NCI-H82 treated with DMSO at 0.1 percent for 48 hours (cell line): ENCODE measurements around the gene ACER3.
"Not testable (repeated sequence)": the region's sequence is repeated elsewhere in the genome, so short reads cannot be mapped to it uniquely, and the experiment has no call there.

Experiments used
- DNase-seq: peaks from one replicate; lab custom pipeline; 2025; ENCODE audit not compliant: unreplicated experiment; lab: John Stamatoyannopoulos, UW

ACER3 gene

DNA sequence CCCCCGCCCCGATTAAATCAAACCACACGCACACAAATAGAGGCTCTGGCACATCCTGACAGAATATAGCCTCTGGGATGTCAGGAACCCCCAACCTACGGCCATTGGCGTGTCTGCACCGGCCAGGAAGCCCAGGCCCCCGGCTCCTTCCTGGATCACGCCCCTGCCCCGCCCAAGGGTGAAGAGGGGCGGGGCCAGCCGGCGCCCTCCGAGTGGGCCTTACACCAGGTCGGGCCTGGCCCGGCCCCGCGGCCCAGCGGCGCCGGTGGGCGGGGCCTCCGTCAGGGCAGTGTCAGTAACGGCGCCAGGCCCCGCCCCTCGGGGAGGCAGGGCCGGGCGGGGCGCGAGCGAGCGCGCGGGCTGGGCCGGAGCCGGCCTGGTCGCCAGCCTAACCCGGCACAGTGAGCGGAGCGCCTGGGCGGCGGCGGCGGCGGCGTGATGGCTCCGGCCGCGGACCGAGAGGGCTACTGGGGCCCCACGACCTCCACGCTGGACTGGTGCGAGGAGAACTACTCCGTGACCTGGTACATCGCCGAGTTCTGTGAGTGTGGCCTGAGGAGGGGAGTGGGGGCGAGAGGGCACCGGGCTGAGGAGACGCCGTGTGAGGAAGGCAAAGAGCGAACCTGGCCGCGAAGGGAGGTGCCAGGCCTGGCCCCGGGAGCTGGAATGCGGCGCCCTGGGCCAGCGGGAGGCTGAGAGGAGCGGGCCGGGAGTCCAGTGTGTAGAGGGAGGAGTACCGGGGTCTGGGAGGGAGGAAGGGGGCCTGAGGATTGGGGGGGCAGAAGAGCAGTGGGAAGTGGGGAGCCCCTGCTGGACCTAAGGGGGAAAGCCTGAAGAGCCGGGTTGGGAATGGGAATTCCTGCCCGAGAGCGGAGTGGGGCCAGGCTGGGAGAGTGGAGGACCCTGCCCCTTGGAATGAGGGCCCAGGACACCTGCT is at the start of gene ACER3:
ACER3 (plus strand) TSS at position 380 of the 937 bp plus-strand sequence; CDS start at position 439, 59 bp downstream.
- peak; percentile 58 for DNase-seq

DNA sequence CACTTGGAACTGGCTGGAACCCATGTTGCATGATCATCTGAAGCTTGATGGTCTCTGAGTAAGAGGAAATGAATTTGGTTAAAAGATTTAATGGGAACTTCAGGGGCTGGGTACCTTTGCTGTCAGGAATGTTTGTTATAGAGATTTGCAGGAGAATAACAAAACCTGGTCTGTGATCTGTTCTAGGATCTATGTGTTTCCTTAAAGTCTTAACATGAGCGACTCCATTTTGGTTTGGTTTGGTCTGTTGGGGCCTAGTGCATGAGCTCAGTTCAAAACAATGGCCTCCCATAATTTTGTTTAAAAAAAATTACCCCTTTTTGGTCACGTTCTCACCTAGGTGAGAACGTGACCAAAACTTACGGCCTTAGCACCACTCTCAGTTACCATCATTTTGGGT is 49.5 kb upstream of the ACER3 start:
- DNase-seq, result no peak

DNA sequence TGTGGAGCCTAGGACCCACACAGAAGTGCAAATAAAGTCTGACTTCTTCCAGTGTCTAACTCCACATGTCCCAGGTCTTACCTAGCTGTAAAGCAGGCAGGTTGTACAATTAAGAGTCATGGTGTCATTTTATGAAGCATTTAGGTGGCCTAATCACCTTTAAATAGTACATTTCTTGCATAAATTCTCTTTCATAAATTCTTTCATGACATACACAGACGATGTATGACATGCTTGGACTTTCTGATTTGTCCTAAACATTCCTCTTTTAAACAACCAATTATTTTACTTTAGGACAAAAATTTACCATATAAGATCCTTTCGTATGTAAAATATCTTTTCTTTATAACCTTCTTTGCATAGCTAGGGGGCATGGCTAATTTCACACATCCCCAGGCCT is 46.3 kb upstream of the ACER3 start:
- no peak for DNase-seq

DNA sequence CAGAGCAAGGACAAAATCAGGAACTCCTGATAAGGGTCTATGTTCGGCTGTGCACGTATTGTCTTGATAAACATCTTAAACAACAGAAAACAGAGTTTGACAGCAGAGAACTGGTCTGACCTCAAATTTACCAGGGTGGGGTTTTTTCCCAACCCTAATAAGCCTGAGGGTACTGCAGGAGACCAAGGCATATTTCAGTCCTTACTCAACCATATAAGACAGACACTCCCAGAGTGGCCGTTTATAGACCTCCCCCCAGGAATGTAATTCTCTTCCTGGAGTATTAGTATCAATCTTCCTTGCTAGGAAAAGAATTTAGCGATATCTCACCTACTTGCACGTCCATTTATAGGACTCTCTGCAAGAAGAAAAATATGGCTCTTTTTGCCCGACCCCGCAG is 45.0 kb upstream of the ACER3 start:
- DNase-seq, result not testable (repeated sequence)

DNA sequence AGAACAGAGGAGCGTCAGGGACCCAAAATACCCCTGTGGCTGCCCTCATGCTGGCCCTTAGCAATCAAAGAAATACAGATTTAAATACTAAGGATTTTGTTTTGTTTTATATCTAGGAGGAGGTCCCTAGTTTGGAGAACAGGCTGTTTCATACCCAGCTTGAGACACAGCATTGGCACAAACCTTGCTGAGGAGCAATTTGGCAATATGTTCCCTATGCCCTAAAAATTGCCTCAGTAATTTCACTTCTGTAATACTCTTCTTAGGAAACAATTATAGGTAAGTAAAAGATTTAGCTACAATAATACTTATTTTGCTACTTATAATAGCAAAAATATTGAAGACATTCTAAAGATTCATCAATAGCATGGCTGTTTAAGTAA is 40.5 kb upstream of the ACER3 start:
- DNase-seq, result no peak

DNA sequence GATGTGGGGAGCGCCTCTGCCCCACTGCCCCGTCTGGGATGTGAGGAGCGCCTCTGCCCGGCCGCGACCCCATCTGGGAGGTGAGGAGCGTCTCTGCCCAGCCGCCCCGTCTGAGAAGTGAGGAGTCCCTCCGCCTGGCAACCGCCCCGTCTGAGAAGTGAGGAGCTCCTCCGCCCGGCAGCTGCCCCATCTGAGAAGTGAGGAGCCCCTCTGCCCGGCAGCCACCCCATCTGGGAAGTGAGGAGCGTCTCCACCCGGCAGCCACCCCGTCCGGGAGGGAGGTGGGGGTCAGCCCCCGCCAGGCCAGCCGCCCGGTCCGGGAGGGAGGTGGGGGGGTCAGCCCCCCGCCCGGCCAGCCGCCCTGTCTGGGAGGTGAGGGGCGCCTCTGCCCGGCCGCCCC is 39.3 kb upstream of the ACER3 start:
- not testable (repeated sequence) for DNase-seq

DNA sequence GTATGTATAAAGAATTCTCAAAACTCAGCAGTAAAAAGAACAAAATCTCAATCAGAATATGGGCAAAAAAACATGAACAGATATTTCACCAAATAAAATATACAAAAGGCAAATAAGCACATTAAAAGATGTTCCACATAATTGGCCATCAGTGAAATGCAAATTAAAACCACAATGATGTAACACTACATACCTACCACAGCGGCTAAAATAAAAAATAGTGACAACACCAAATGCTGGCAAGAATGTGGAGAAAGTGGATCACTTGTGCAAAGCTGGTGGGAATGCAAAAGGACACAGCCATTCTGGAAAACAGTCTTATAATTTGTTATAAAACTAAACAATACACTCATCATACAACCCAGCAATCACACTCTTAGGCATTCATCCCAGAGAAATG is 38.3 kb upstream of the ACER3 start:
- DNase-seq, result no peak

DNA sequence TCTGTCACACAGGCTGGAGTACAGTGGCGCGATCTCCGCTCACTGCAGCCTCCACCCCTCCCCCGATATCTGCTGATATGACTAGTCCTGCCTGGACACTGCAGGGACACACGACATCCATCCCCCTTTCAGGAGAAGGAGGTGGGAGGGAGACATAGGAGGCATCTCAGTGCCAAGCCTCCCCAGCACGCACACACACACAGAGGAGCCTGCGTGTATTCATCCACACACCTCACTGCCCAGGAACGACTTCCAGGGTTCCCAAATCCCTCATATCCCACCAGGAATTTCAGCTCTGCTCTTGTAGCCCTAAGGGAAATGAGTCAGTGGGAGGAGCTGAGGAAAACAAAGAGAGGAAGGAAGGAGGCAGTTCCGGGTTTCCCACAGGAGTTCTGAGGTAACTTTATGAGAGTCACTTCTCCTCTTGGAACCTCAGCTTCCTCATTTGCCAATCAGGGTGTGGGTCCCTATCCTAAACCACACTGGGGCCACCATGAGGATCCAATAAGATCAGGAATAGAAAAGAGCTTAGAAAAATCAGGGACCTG is 37.2 kb upstream of the ACER3 start:
- no peak for DNase-seq

DNA sequence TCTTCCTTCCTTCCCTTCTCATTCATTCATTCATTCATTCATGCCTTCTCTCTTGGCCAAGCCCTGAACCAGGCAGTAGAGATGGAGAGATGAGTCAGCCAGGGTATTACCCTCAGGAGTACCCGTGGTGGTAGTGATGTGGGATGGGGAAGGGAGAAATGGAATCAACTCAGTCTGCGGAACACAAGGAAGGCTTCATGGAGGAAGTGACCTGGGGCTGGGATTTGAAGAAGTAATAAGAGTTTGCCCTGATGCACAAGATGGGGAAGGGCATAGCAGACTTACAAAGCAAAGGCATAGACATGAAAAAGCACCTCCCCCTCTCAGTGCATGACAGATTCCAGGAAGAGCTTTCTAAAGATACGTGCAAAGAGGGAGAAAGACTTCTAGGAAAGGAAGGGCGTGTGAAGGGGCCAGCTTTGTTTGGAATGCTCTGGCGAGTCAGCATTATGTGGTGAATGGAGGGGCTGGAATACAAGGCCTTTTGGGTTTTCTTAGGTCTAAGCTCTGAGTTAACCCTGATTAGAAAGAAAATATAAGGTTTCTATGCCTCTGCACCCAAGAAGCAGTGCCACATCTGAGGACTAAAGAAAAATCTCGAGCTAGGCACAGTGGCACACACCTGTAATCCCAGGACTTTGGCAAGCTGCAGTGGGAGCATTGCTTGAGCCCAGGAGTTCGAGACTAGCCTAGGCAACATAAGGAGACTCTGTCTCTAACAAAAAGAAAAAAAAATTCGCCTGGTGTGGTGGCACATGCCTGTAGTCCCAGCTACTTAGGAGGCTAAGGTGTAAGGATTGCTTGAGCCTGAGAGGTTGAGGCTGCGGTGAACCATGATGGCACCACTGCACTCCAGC is 36.4 kb upstream of the ACER3 start:
- DNase-seq, result no peak

DNA sequence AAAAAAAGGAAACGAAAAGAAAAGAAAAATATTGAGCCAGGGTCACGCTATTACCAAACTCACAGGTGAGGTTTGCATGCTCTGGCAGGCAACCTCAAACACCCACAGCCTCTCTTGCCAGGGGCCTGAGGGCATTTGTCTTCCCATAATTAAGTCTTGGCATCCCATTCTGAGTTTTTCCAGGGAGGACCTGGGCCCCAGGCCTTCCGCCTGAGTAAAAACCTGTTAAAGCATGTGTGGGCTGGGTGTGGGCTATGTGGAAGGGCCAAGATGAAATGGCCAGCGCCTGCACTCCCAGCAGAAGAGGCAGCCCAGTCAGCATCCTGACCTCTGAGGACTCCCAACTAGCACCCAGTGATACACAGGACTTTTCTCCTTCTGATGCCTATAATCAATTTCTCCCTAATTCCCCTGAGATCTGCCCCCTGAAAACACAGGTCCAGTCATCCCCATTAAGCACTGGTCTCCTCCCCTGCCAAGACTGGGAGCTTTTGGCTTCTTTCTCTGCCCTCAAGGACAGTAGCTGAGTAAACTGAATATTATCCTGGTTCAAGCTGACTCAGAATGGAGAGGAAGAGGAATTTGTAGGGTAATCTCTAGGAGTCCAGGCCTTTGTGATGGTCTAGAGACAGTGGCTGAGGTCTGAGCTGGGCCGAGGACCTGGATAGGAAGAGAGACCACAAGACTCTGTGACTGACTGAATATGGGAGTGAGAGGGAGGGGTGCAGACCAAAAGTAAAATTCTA is 35.6 kb upstream of the ACER3 start:
- no peak for DNase-seq

DNA sequence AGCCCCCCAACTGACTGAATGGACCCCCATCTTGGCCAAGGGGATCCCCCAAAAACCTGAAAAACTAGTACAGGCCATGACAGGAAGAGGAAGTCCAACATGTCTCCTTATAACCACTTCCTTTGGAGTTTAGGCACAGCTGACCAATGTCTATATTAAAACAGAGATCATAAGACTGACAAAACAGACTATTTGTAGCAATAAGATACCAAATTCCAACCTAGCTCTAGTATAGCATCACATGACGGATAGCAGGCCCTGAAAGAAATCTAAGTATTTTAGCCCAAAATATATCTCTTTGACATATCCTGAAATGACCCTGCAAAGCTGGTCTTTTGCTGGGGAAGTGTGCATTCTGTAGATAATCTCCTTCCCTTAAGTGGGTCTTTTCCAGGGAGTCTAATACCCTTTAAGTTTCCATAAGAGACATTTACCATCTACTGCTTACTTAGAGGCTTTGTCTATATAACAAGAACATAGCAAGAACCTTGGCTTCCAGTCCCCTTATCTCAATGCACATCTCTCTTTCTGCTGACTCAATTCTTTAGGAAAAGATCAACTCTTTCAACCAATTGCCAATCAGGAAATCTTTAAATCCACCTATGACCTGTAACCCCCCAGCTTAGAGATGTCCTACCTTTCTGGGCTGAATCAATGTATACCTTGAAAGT is 34.9 kb upstream of the ACER3 start:
- peak; percentile 7 for DNase-seq

DNA sequence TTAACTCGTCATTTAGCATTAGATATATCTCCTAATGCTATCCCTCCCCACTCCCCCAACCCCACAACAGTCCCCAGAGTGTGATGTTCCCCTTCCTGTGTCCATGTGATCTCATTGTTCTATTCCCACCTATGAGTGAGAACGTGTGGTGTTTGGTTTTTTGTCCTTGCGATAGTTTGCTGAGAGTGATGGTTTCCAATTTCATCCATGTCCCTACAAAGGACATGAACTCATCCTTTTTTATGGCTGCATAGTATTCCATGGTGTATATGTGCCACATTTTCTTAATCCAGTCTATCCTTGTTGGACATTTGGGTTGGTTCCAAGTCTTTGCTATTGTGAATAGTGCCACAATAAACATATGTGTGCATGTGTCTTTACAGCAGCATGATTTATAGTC is 34.2 kb upstream of the ACER3 start:
- not testable (repeated sequence) for DNase-seq

DNA sequence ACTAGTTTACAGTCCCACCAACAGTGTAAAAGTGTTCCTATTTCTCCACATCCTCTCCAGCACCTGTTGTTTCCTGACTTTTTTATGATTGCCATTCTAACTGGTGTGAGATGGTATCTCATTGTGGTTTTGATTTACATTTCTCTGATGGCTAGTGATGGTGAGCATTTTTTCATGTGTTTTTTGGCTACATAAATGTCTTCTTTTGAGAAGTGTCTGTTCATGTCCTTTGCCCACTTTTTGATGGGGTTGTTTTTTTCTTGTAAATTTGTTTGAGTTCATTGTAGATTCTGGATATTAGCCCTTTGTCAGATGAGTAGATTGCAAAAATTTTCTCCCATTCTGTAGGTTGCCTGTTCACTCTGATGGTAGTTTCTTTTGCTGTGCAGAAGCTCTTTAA is 33.7 kb upstream of the ACER3 start:
- not testable (repeated sequence) for DNase-seq

DNA sequence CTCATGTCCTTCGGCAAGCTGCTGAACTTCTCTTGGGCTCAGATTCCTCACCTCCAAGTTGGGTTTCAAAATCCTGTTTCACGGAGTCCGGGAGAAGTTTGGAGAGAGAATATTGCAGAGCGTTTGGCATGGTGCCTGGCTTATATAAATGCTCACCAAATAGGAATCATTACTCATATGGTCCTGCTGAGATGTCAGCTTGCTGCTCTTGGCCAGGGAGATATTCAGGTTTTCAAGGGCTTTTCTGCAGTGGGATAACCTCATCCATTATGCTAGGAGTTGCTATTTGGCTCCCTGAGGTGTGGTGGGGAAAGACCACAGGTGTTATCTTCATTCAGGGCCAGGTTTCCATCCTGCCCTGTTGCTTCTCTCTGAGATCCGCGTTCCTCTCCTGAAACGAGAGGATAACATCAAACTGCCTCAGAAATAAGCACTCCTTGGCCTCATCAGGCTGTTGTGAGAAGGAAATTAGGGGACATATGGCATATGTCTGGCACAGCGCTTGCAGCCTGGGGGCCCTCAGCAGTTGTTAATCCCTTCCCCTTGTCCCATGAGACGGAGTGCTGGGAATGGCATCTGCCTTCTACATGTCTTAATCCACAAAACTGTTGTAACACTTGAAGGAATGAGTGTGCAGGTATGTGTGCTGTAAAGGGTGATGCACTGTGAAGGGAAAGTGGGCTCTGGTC is 29.9 kb upstream of the ACER3 start:
- DNase-seq, result peak; percentile 93

DNA sequence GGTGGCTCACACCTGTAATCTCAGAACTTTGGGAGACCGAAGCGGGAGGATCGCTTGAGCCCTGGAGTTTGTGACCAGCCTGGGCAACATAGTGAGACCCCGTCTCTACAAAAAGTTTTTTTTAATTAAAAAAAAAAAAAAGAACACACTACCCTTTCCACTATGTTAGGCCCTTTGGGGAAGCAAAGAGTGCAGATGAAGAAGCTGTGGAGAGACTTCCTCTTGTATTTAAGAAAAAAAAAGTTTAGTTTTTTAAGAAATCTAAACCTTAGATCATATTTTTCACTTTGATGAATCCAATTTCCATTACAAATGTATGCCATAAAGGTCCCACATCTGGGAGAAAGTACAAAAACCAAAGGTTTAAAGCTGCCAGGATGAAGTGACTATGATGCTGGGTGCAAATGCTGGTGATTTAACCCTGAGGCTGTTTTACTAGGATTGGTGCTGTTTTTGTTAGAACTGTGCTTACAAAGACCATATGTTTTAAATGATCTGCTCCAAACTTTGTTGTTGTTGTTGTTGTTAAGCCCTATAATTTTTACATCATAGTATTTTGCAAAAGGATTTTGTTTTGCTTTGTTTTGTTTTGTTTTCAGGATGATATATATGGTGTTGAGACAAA is 28.9 kb upstream of the ACER3 start:
- DNase-seq, result no peak

DNA sequence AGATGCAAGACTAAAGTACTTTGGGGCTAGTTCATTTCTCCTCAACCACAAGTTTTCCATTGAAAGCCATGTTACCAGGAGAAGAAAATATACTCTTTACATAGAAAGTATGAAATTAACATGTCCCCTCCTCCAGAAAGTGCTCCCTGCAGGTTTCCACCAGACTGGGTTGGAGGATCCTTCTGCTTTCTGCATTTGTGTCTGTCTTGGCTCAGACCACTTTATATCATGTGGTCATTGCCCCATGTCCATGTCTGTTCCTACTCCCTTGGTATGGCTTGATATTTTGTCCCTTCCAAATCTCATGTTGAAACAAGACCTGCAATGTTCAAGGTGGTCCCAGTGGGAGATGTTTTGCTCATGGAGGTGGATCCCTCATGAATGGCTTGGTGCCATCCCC is 28.4 kb upstream of the ACER3 start:
- no peak for DNase-seq

DNA sequence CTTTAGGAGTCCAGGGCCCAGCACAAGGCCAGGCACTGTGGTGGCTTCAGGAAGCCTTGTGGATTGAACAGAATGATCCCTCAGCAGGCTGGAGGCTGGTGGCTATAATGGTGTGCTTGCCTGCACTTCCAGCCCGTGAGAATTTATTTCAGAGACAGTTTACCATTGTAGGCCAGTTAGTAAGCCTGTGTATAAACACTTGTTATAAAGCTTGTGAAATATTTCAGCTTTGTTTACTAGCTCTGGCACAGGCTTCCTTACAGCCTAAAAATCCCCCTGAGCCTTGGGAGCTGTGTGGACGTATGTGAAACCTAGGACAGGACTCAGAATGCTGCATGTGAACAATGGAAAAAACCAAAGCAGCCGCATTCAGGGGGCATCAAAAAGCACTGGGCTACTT is 26.6 kb upstream of the ACER3 start:
- no peak for DNase-seq

DNA sequence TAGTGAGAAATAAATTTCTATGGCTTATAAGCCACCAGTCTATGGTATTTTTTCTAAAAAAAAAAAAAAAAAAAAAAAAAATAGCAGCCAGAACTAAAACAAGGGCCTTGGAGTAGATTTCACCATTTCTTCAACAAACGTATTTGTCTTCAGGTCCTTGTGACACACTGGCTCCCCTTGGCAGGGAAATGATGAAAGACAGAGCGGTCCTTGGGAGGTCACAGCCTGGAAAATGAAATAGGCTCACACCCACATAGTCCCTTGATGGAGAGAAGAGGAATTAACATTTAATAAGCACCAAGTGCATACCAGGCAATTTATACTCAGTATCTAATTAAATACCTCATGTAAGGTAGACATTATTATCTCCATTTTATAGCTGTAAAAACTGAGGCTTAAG is 25.7 kb upstream of the ACER3 start:
- no peak for DNase-seq

DNA sequence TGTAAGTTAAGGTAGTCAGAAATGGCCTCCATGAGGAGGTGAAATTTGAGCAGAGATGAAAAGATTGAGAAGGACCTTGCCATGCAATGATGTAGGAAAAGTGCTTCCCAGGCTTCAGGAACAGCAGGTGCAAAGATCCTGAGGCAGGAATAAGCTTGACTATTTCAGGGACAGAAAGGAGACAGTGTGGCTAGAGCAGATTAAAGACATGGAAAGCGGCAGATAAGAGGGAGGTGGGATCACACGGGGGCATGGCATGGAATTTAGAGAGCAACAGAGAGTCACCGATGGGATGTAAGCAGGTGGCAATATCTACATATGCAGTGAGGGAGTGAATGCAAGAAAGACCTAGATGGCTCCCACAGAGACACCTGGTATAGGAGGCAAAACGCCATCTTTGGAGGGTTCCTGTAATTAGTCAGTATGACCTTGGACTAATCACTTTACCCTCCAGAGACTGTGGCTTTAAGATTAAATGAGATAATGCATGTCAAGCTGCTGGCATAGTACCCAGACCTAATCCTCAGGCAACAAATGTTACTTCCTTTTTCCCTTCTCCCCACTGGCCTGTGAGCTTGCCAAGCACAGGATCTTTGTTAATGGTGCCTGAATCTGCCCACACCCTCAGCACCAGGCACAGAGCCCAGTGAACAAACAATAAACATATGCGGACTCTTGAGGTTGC is 24.6 kb upstream of the ACER3 start:
- peak; percentile 59 for DNase-seq
